Measurements from ENCODE around the gene ORAI3.

- TF ChIP-seq POLR2A (IDR thresholded peaks at IDR 0.05) (no peak), CTCF (IDR thresholded peaks at IDR 0.05) (no peak), EP300 (IDR thresholded peaks at IDR 0.05) (no peak)
These were observed 12.5 kb downstream of the ORAI3 start for GRCh38 chr16:30961384-30961783.
